HG03354 (cell line): ENCODE results near the gene MYO9B.

Source experiments
- ATAC-seq: cut with Tn5 transposase; IDR thresholded peaks from one replicate; pipeline ENCODE4 v1.9.1; 2021; ENCODE audit warnings: mild to moderate bottlenecking; ENCODE audit not compliant: unreplicated experiment, poor library complexity, severe bottlenecking

Gene MYO9B

DNA sequence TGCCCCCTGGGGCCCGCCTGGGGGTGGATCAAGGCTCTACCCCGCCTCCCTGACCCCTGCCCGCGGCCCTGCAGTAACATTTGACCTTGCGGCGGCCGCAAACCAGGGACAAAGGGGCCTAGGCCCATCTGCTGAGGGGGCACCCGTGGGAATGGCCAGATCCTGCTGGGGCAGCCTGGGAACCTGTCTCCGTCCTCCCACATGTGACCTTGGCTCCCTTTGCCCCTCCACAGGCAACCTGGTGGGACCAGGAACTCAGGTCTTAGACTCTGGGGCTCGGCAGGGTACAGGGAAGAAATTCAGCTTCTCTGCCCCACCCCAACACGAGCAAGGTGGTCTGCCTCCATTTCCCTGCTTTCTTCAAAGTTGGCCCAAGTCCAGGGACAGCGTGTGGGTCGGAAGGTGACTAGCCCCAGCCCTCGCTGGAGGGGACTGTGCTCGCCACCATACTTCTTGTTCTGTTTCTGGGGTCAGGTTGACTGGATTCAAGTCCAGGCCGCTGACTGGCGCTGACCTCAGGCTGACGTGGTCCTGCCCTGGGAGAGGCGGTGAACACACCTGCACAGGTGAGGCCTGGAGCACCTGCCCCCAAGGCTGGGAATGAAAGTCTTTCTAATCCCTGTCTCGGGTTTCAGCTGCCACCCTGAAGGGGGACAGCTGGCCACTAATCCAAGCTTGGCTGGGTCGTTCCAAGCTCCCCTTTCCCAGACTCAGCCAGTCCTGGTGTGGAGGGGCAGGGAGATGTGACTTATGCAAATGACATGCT is 172.6 kb downstream of the MYO9B start:
- no peak for ATAC-seq

DNA sequence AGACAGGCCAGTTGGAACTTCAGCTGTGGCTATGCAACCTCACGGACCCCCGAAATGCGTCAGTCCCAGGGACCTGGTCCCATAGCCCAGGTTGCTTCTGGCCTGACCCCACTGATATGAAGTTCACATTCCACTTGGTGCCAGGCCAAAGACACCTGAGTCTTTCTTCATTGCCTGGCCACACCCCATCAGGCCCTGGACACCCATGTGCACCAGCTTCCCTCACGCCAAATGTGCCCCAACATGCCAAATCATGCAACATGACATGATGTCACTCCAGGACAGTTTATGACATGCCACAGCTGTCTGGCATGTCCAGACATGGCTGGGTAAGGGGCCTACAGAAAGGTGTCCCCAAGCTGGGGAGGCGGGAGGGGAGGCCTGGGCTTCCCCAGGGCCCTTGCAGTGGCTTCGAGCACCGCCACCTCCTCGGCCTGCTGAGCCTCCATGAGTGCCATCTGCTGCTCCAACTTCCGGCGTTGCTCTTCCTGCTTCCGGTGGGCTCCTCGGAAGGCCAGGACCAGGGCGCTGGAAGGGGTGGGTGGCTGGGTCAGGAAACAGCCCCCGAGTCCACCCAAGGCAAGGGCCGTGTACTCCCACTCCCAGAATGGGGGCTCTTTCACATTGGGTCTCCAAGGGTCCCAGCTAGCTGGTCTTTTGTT is 174.4 kb downstream of the MYO9B start:
- ATAC-seq = no peak

DNA sequence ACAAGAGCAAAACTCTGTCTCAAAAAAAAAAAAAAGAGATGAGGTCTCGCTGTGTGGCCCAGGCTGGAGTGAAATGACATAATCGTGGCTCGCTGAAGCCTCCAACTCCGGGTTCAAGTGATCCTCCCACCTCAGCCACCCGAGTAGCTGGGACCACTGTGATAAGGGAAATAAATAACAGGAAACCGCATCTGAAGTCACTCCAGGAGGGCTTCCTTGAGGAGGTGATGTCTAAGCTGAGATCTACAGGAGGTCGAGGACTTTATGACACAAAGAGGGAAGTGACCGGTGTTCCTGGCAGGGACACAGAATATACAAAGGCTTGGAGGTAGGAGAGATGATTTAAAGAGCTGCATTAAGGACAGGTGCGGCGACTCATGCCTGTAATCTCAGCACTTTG is 179.1 kb downstream of the MYO9B start:
- no peak for ATAC-seq

DNA sequence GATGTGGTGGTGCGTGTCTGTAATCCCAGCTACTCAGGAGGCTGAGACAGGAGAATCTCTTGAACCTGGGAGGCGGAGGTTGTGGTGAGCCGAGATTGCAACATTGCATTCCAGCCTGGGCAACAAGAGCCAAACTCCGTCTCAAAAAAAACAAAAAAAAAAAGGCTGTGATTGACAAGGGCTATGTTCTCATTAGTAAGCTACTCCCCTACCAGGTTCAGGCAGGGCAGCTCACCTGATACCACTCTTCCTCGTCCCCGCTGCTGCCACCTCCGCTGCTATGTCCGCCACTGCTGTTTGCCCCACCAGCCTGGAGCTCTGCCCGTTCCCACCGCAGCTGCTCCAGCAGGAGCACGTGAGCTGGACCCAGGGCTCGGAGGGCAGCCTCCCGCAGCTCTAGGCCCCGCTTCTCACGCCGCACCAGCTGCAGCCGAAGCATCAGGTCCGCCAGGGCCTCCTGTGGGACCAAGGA is 179.6 kb downstream of the MYO9B start:
- no peak for ATAC-seq

DNA sequence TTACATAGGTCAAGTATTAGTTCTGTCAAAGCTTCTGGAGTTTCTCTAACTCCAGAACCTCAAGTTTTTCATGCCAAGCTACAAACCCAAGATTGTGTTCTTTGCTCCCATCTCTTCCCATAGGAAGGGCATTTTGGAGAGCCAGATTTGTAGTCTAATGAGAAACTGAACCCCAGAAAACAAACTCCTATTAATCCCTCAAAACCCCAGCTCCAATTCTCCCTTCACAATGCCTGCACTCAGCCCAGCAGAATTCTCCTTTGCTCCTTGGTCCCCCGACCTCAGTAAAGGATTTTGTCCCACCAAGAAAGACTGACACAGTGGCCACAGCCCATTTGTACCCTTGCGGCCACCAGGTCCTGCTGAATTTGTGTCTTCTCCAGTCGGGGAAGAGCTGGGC is 180.6 kb downstream of the MYO9B start:
- no peak for ATAC-seq

DNA sequence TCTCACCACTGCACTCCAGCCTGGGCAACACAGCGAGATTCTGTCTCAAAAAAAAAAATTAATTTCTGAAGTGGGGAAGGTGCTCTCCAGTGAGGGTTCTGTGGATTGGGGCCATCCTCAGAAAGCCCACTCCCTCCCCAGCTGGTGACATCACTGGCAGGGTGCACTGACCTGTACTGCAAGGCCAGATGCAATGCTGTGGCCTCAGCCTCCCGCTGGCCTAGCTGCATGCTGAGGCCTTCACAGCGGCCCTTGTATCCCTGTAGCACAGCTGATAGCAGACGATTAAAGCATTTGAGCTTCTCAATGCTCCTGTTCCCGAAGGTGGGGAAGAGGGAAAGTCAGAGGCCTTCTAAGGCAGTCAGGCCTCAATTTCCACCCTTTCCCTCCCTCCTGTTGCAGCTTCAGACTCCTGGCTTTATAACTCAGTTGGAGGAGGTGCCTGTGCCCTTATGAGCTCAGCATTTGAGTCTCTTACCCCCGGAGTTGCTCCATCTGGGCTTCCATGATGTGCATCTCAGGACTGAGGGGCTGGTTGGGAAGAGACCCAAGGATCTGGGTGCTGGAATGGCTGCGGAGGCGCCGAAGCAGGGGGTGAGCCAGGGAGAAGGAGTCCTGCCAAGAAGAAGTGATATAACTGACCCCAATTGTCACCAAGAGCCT is 183.7 kb downstream of the MYO9B start:
- no peak for ATAC-seq

DNA sequence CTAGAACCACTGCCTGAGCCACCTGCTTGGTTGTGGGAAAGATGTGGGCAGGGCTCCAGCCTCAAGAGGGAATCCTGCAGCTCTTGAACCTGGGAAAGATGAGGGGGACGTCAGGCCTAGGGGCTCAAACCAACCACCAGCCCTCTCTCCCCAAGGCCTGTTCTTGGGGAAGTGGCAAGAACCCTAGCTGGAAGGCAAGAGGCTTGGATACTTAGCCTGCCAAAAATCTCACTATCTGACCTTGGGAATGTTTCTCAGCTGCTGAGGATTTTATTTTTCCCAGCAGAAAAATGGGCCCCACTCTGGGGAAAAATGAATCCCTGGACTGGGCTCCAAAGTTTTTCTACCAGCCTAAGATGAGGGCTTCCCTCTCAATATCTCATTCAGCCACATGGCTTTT is 184.4 kb downstream of the MYO9B start:
- ATAC-seq = no peak

DNA sequence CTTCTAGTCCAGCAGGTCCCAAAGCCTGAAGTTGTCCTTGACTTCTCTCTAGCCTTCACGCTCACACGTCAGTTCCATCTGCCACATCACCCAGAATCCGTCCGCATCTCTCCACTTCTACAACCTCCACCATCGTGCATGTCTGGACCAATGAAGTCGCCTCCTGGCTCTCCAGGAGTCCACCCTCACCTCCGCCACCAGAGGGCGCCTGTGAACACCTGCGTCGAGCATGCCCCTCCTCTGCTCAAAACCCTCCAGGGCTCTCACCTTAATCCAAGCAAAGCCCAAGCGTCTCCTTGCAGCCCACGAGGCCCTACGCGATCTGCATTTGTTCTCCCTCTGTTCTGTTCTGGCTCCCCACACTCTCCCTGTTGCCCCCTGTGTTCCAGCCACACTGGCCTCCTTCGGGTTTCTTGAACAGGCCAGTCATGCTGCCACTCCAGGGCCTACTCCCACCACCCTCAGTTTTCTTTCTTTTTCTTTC is 185.3 kb downstream of the MYO9B start:
- peak; percentile 79 for ATAC-seq

DNA sequence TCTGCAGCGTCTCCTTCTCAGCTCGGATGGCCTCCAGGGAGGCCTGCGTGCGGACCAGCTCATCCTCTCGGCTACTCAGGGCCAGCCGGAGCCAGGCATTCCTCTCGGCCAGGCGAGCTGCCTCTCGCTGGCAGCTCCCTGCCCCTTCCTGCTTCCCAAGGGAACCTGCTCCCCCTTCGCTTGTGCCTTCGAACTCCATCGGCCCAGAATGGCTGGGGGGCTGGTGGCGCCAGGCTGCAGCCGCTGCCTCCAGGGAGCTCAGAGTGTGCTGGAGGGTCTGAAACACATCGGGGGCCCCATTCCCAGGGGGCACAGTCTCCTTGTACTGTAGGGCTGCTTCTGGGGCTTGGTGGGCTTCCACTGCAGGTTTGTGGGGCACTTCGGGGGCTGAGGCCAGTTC is 187.0 kb downstream of the MYO9B start:
- ATAC-seq = no peak
